HepG2 (cell line): ENCODE data around the gene TOR1B. TPM values are rescaled to one million over a fixed set of nuclear protein-coding genes. Genes with fewer than 3 reads are reported as not detected.

ENCODE experiments used
- ARID2 ChIP-seq: sonication (generic); formaldehyde crosslinking; IDR thresholded peaks from 2 replicates; pipeline ENCODE4 v1.8.1; 2022; ENCODE audit warnings: mild to moderate bottlenecking, missing genetic modification reagents, borderline replicate concordance
- ARID5B ChIP-seq: IDR thresholded peaks from 2 replicates; pipeline ENCODE4 v1.4.0; 2020; ENCODE audit warnings: mild to moderate bottlenecking, missing genetic modification reagents
- CC2D1A ChIP-seq: sonication (generic); formaldehyde crosslinking; IDR thresholded peaks from 2 replicates; pipeline ENCODE4 v1.8.1; 2023; ENCODE audit warnings: mild to moderate bottlenecking, missing genetic modification reagents
- CREB1 ChIP-seq, 2 experiments: fragments of 450-650 bp in 1 of 2; IDR thresholded peaks; 2 replicates each; pipeline ENCODE4 v1.6.1; 2016 to 2017; ENCODE audit warnings: control low read depth in 1 of 2, mild to moderate bottlenecking in 1 of 2, missing compliant biosample characterization in 1 of 2, missing genetic modification characterization in 1 of 2
- CREM ChIP-seq, 2 experiments: sonication (generic) in 1 of 2; formaldehyde crosslinking in 1 of 2; IDR thresholded peaks; 2 replicates each; pipeline versions ENCODE4 v1.4.0 to v1.6.1; 2016 to 2020; ENCODE audit warnings: antibody characterized with exemption in 1 of 2, mild to moderate bottlenecking in 1 of 2, missing genetic modification reagents in 1 of 2
- HINFP ChIP-seq: sonication (generic); formaldehyde crosslinking; IDR thresholded peaks from 2 replicates; pipeline ENCODE4 v1.4.0; 2020; ENCODE audit warnings: low read depth, mild to moderate bottlenecking, missing genetic modification reagents
- JUND ChIP-seq: sonication (generic); formaldehyde crosslinking; IDR thresholded peaks from 2 replicates; pipeline ENCODE4 v1.8.0; 2022; ENCODE audit warnings: mild to moderate bottlenecking, missing genetic modification reagents
- NONO ChIP-seq, 2 experiments: fragments of 450-650 bp in 1 of 2; sonication (generic) in 1 of 2; formaldehyde crosslinking in 1 of 2; IDR thresholded peaks in 1 of 2; conservative IDR thresholded peaks in 1 of 2; 2 replicates each; pipeline versions ENCODE4 v1.6.1 to v1.8.0; 2017 to 2022; ENCODE audit warnings: mild to moderate bottlenecking in 1 of 2, missing genetic modification reagents in 1 of 2, moderate library complexity in 1 of 2
- PHF8 ChIP-seq: sonication (generic); formaldehyde crosslinking; IDR thresholded peaks from 2 replicates; pipeline ENCODE4 v1.5.0; 2020; ENCODE audit warnings: missing genetic modification reagents
- POGZ ChIP-seq: sonication (generic); formaldehyde crosslinking; IDR thresholded peaks from 2 replicates; pipeline ENCODE4 v1.4.0; 2020; ENCODE audit warnings: mild to moderate bottlenecking, missing genetic modification reagents
- RFX5 ChIP-seq: IDR thresholded peaks from 2 replicates; pipeline ENCODE4 v1.6.1; 2011; ENCODE audit warnings: low read depth, low read length, improper control_type of control experiment
- RXRB ChIP-seq: IDR thresholded peaks from 2 replicates; pipeline ENCODE4 v1.6.1; 2016; ENCODE audit warnings: borderline replicate concordance, missing genetic modification reagents, missing compliant biosample characterization
- TEAD3 ChIP-seq: optimal IDR thresholded peaks from 2 replicates; pipeline ENCODE3; 2016; ENCODE audit warnings: borderline replicate concordance
- XRCC5 ChIP-seq: fragments of 200-400 bp; formaldehyde crosslinking; optimal IDR thresholded peaks from 2 replicates; pipeline ENCODE3; 2017; ENCODE audit warnings: mild to moderate bottlenecking, low read length
- ZKSCAN8 ChIP-seq: IDR thresholded peaks from 2 replicates; pipeline ENCODE4 v1.6.1; 2016; ENCODE audit warnings: borderline replicate concordance, missing genetic modification reagents, missing compliant biosample characterization
- ZNF124 ChIP-seq: sonication (generic); formaldehyde crosslinking; IDR thresholded peaks from 2 replicates; pipeline ENCODE4 v1.4.0; 2020; ENCODE audit warnings: missing genetic modification reagents
- ZNF260 ChIP-seq: sonication (generic); formaldehyde crosslinking; IDR thresholded peaks from 2 replicates; pipeline ENCODE4 v1.4.0; 2020; ENCODE audit warnings: missing genetic modification reagents, low read depth, mild to moderate bottlenecking, borderline replicate concordance
- ZNF354B ChIP-seq: sonication (generic); formaldehyde crosslinking; IDR thresholded peaks from 2 replicates; pipeline ENCODE4 v1.8.0; 2022; ENCODE audit warnings: mild to moderate bottlenecking, missing genetic modification reagents
- ZNF7 ChIP-seq: IDR thresholded peaks from 2 replicates; pipeline ENCODE4 v1.6.1; 2016; ENCODE audit warnings: missing biosample characterization, missing genetic modification reagents
- ZZZ3 ChIP-seq: sonication (generic); formaldehyde crosslinking; IDR thresholded peaks from 2 replicates; pipeline ENCODE4 v1.4.0; 2020; ENCODE audit warnings: missing genetic modification reagents, mild to moderate bottlenecking, borderline replicate concordance
- polyA plus RNA-seq, 8 experiments: library from polyadenylated mRNA; depleted of rRNA in 3 of 8; stranded (reverse) in 7 of 8; unstranded in 1 of 8; fragments of >200 nt; fragmentation: Illumina TruSeq in 4 of 8; extraction: Trizol in 4 of 8; gene quantifications; 2 replicates each; pipeline versions ENCODE4 v1.2.1 to v1.2.3, GENCODE V29; 2011 to 2016; ENCODE audit warnings: low read depth in 4 of 8, missing spikeins in 1 of 8, mixed read lengths in 1 of 8; ENCODE audit not compliant: insufficient read depth in 1 of 8
- total RNA-seq, 5 experiments: library from RNA; depleted of rRNA; stranded (reverse); fragments of >200 nt; fragmentation: Illumina TruSeq; extraction: Trizol; gene quantifications; 2 replicates each; pipeline ENCODE4 v1.2.3, GENCODE V29; 2016; ENCODE audit warnings: low read depth in 1 of 5
- TF ChIP-seq, protein P1 (sequence below): sonication (generic); formaldehyde crosslinking; IDR thresholded peaks from 2 replicates; pipeline ENCODE4 v1.8.1; 2022; ENCODE audit warnings: low read depth, mild to moderate bottlenecking, missing genetic modification reagents

Gene TOR1B
- total and polyA plus RNA-seq, 2 of the 13 experiments (the other 11 are each of a cell fraction or from before 2014, with no cell fraction given), result 18.1 to 21.3 TPM

DNA sequence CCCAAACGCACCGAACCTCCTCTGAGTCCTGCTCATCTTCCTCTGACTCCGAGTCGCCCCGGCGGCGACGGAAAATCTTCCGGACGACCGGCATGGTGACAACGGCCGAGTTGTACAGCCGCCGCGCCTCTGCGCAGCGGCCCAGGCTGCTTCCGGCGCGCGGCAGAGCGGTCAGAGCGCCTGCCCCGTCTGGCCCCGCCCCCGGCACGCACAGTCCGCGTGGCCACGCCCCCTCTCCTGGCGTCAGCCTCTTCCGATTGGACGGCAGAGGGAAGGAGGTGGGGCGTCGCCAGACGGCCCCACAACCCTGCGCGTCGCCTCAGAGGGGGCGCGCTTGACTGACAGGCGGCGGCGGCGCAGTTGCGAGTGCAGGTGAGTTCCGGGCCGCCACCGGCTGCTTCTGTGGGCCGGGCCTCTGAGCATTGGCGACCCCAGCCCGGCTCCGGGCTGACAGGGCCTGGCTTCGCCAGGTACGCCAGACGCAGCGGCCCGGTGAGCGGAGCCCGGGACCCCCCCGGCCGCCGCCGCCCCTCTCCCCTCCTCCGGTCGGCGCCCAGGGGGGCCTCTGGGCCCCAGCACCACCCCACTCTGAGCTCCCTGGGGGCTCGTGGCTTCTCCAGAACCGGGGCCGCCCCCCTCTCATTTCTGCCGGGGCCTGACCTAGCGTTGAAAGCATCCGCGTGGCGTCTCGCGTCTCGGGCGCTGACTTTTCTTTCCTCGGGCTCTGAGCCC, 32.3 kb downstream of the TOR1B start, which contains the start of the genes C9orf78 and USP20 (continued):
- TF ChIP-seq RFX5 (peak; percentile 67), NONO (IDR thresholded peaks at IDR 0.05) (no peak), NONO (CRISPR knock-in tag; conservative IDR thresholded peaks at IDR 0.05) (peak; percentile 84; the same call in 1 of the 2 replicates), ARID5B (CRISPR knock-in tag) (0 out of 2 replicates have a peak, but pooled peaks have one; percentile 8), ZNF124 (CRISPR knock-in tag) (0 out of 2 replicates have a peak, but pooled peaks have one; percentile 31), JUND (no peak), POGZ (CRISPR knock-in tag) (no peak), TEAD3 (CRISPR knock-in tag) (peak; percentile 44), ZNF260 (CRISPR knock-in tag) (no peak), ZNF7 (CRISPR knock-in tag) (no peak), HINFP (peak; percentile 18; the same call in 1 of the 2 replicates), ZNF354B (CRISPR knock-in tag) (no peak), CREB1 (IDR thresholded peaks at IDR 0.05) (peak; percentile 93), CREB1 (CRISPR knock-in tag; IDR thresholded peaks at IDR 0.05) (peak; percentile 81; the same call in 1 of the 2 replicates), CC2D1A (no peak), ARID2 (no peak), CREM (IDR thresholded peaks at IDR 0.05) (peak; percentile 69), CREM (CRISPR knock-in tag; IDR thresholded peaks at IDR 0.05) (0 out of 2 replicates have a peak, but pooled peaks have one; percentile 45), ZKSCAN8 (CRISPR knock-in tag) (no peak), PHF8 (CRISPR knock-in tag) (peak; percentile 84), XRCC5 (peak; percentile 18), RXRB (CRISPR knock-in tag) (no peak), ZZZ3 (CRISPR knock-in tag) (no peak)
- TF ChIP-seq, protein P1, sequence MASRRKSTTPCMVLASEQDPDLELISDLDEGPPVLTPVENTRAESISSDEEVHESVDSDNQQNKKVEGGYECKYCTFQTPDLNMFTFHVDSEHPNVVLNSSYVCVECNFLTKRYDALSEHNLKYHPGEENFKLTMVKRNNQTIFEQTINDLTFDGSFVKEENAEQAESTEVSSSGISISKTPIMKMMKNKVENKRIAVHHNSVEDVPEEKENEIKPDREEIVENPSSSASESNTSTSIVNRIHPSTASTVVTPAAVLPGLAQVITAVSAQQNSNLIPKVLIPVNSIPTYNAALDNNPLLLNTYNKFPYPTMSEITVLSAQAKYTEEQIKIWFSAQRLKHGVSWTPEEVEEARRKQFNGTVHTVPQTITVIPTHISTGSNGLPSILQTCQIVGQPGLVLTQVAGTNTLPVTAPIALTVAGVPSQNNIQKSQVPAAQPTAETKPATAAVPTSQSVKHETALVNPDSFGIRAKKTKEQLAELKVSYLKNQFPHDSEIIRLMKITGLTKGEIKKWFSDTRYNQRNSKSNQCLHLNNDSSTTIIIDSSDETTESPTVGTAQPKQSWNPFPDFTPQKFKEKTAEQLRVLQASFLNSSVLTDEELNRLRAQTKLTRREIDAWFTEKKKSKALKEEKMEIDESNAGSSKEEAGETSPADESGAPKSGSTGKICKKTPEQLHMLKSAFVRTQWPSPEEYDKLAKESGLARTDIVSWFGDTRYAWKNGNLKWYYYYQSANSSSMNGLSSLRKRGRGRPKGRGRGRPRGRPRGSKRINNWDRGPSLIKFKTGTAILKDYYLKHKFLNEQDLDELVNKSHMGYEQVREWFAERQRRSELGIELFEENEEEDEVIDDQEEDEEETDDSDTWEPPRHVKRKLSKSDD (CRISPR knock-in tag), result 0 out of 2 replicates have a peak, but pooled peaks have one; percentile 40
